Measurements from ENCODE around the gene ANO7. TPM values are rescaled to one million over a fixed set of nuclear protein-coding genes. Genes with fewer than 3 reads are reported as not detected.

Gene ANO7
- total RNA-seq, 2 donors from 2014 or later, result 0.32 to 0.95 TPM

GRCh38 chr2:241202681-241203080 lies 14.2 kb downstream of the ANO7 start:
- intact Hi-C loops (cut with DNase I), result no loop called here
- no peak for DNase-seq (ENCODE audit: low spot score)

GRCh38 chr2:241203218-241204009 lies 14.9 kb downstream of the ANO7 start:
- no peak for DNase-seq (ENCODE audit: low spot score)
- intact Hi-C loops (cut with DNase I), result no loop called here

- intact Hi-C loops (cut with DNase I), result no loop called here
Observed at GRCh38 chr2:241204010-241204384, 15.5 kb downstream of the ANO7 start.

GRCh38 chr2:241204490-241204889 lies 16.0 kb downstream of the ANO7 start:
- DNase-seq (ENCODE audit: low spot score), result no peak
- intact Hi-C loops (cut with DNase I), result no loop called here

More at GRCh38 chr2:241204010-241204384, 15.5 kb downstream of the ANO7 start:
- DNase-seq (ENCODE audit: low spot score), result no peak

GRCh38 chr2:241205086-241205485 lies 16.6 kb downstream of the ANO7 start:
- no peak for DNase-seq (ENCODE audit: low spot score)

GRCh38 chr2:241207151-241207550 lies 18.7 kb downstream of the ANO7 start:
- intact Hi-C loops (cut with DNase I), result no loop called here
- no peak for DNase-seq (ENCODE audit: low spot score)

More at GRCh38 chr2:241205086-241205485, 16.6 kb downstream of the ANO7 start:
- intact Hi-C loops (cut with DNase I), result no loop called here

- intact Hi-C loops (cut with DNase I), result no loop called here
- no peak for DNase-seq (ENCODE audit: low spot score)
Observed at GRCh38 chr2:241207641-241208040, 19.2 kb downstream of the ANO7 start.

GRCh38 chr2:241208058-241208457 lies 19.6 kb downstream of the ANO7 start:
- intact Hi-C loops (cut with DNase I), result no loop called here
- no peak for DNase-seq (ENCODE audit: low spot score)

- intact Hi-C loops (cut with DNase I), result no loop called here
- no peak for DNase-seq (ENCODE audit: low spot score)
Observed at GRCh38 chr2:241209271-241209670, 20.8 kb downstream of the ANO7 start.

GRCh38 chr2:241211276-241211675 lies 22.8 kb downstream of the ANO7 start:
- no peak for DNase-seq (ENCODE audit: low spot score)
- intact Hi-C loops (cut with DNase I), result no loop called here

GRCh38 chr2:241213041-241213440 lies 24.6 kb downstream of the ANO7 start:
- no peak for DNase-seq (ENCODE audit: low spot score)
- intact Hi-C loops (cut with DNase I), result no loop called here

GRCh38 chr2:241213567-241213966 lies 25.1 kb downstream of the ANO7 start:
- DNase-seq (ENCODE audit: low spot score), result no peak
- intact Hi-C loops (cut with DNase I), result no loop called here

- DNase-seq (ENCODE audit: low spot score), result no peak
- intact Hi-C loops (cut with DNase I), result no loop called here
Observed at GRCh38 chr2:241214209-241214608, 25.7 kb downstream of the ANO7 start.

GRCh38 chr2:241214766-241215165 lies 26.3 kb downstream of the ANO7 start:
- DNase-seq (ENCODE audit: low spot score), result no peak
- intact Hi-C loops (cut with DNase I), result no loop called here

- DNase-seq (ENCODE audit: low spot score), result no peak
- intact Hi-C loops (cut with DNase I), result no loop called here
Observed at GRCh38 chr2:241215421-241215820, 26.9 kb downstream of the ANO7 start.

- no peak for DNase-seq (ENCODE audit: low spot score)
- intact Hi-C loops (cut with DNase I), result no loop called here
Observed at GRCh38 chr2:241216211-241216761, 27.8 kb downstream of the ANO7 start.

GRCh38 chr2:241217320-241218031 lies 29.0 kb downstream of the ANO7 start:
- intact Hi-C loops (cut with DNase I), result no loop called here

GRCh38 chr2:241218131-241219029 lies 29.9 kb downstream of the ANO7 start:
- no peak for DNase-seq (ENCODE audit: low spot score)

More at GRCh38 chr2:241217320-241218031, 29.0 kb downstream of the ANO7 start:
- DNase-seq (ENCODE audit: low spot score), result peak; percentile 92

GRCh38 chr2:241219030-241219382 lies 30.5 kb downstream of the ANO7 start:
- no peak for DNase-seq (ENCODE audit: low spot score)
- intact Hi-C loops (cut with DNase I), result no loop called here

More at GRCh38 chr2:241218131-241219029, 29.9 kb downstream of the ANO7 start:
- intact Hi-C loops (cut with DNase I), result no loop called here
